Stromal cell of bone marrow (primary cell): ENCODE results near the gene ILKAP.

ENCODE experiments used
- DNase-seq: peaks from one replicate; pipeline ENCODE4 v3.0.0-alpha.2; 2012; ENCODE audit warnings: low read depth

ILKAP gene

DNA sequence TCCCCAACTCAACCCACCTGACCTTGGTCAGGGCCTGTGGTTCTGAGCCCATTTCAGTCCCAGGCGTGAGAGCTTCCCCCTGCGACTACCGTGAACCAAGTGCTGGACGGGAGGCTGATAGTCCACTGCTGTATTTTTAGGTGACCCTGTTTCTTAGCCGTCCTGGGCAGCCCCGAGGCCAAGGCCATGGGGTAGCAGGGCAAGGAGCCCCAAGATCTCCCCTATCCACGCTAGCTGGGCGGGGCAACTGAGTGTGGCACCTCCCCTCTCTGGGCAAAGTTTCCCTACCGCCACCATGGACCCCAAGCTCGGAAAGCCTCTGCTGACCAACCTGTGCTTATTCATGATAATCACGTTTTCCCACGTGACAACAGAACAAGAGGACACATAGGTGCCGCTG, 65.6 kb downstream of the ILKAP start:
- DNase-seq, result no peak

DNA sequence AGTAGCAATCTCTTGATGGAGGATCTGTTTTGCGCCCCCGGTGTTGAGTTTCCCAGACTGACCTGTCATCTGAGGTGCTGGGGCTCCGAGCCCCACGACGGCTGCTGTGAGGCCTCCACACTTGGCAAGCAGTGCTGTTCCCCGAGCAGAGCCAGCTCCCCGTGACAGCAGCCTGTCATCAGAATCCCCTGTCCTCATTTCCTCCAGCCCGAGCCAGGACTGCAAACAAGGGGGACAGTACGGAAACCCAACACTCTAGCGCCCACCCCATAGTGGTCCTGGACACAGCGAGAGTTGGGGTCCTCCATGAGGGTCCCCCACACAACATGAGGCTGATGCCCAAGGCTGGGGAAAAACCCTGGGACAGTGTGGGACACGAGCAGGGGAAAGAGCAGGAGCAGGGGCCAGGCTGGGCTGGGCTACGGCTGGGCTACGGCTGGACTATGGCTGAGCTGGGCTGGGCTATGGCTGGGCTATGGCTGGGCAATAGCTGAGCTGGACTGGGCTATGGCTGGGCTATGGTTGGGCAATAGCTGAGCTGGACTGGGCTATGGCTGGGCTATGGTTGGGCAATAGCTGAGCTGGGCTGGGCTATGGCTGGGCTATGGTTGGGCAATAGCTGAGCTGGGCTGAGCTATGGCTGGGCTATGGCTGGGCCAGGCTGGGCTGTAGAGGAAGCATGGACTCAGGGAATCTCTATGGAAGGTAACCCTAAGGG, 66.5 kb downstream of the ILKAP start:
- peak; percentile 55 for DNase-seq

DNA sequence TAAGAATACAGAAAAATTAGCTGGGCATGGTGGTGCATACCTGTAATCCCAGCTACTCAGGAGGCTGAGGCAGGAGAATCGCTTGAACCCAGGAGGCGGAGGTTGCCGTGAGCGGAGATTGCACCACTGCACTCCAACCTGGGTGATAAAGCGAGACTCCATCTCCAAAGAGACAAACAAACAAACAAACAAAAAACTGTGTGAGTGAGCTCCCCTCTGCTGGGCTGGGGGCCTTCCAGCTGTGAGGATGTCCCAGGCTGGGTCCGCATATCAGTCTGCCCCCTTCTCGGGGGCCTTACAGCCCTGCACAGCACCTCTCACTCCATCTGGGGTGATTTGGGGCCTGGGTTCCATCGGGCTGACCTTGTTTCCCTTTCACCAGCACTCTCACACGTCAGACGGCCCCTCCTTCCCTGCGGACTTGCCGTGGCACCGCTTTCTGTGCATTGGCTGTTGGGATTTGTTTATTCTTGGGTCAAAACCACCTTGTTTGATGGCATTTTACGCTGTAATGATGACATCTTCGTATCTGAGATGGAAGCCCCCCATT, 67.8 kb downstream of the ILKAP start:
- no peak for DNase-seq

DNA sequence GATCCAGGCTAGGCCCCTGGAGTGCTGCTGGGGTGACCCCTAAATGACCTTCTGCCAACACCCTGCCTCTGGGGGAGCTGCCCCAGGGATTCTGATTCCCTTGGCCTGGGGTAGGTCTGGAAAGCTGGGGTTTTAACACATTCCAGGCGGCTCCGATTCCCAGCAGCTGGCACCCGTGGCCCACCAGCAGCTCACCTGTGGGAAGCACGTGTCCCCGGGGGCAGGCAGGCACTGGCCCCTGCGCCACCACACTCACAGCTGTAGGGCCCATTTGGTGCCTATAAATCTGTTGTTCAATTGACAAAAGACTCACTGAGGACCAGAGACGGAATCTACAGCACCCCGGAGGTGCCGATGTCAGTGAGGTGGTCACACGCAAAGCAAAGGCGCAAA, 69.1 kb downstream of the ILKAP start:
- DNase-seq, result no peak

DNA sequence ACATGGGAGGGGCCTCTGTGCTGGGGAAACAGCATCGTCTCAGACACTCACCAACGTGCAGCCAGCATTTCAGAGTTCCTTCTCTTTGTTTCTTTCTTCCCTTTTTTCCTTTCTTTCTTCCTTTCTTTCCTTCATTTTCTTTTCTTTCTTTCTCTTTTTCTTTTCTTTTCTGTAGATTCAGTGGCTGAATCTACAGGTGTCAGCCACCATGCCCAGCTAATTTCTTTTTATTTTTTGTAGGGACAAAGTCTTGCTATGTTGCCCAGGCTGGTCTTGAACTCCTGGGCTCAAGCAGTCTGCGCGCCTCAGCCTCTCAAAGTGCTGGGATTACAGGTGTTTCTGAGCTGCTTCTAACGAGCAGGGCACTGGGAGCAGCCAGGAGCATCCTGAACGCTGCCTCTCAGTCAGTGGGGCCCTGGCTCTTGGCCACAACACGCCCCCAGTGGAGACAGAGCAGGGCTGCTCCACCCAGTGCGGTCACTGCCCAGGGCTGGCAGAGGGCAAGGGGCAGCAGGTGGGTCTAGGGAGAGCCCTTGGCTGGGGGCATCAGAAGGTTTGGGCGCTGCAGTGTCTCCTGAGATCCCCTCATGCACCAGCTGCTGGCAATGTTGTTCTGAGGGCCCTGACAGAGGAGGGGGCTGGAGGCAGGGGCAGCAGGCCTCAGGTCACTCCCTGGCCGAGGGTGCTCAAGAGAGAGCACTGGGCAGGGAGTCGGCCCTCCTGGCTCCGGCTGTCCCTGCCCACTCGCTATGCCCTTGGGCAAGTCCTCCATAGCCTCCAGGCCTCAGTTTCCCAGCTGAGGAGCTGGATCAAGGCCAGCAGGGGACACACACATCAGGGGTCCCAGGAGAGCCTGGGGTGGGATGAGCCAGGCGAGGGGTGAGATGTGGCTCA, 69.7 kb downstream of the ILKAP start:
- no peak for DNase-seq

DNA sequence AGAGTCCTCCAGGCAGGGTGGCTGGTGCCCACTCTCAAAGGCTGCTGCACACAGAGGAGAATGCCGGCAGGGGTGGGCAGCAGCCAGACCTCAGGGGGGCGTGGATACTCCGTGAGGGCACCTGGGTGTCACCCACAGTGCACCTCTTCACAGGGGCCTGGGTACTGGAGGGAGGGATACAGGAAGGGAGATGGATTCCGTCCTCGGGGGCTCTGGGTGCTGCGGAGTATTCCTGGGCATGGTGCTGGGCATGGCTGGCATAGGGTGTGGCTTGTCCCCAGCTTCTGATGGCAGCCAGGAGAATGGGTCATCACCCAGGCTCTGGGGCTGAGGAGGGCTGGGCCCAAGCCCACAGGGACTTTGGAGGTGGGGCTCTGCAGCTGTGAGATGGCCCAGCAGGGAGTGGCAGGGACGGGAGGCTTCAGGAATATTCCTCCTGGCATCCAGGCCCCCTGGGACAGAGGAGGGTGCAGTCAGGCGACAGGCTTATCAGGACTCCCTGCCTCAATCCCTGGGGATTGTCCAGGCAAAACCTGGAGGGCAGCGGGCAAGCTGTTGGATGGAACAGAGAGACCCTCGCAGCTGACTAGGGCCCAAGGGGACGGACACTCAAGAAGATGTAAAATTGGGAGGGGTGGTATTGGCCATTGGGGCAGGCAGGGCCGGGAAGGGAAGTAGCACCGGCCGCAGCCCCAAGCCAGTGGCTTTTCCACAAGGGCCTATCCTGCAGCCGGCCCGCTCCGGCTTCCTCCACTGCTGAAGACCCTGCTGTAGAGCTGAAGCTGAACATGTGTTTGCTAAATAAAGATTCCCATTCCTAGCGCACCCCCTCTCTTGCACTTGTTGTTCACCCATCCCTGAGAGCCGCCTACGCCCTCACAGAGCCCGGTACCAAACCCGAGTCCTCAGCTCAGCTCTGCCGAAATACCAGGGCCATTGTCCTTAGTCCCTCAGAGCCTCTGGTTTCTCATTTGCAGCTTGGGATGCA, 70.7 kb downstream of the ILKAP start:
- no peak for DNase-seq

DNA sequence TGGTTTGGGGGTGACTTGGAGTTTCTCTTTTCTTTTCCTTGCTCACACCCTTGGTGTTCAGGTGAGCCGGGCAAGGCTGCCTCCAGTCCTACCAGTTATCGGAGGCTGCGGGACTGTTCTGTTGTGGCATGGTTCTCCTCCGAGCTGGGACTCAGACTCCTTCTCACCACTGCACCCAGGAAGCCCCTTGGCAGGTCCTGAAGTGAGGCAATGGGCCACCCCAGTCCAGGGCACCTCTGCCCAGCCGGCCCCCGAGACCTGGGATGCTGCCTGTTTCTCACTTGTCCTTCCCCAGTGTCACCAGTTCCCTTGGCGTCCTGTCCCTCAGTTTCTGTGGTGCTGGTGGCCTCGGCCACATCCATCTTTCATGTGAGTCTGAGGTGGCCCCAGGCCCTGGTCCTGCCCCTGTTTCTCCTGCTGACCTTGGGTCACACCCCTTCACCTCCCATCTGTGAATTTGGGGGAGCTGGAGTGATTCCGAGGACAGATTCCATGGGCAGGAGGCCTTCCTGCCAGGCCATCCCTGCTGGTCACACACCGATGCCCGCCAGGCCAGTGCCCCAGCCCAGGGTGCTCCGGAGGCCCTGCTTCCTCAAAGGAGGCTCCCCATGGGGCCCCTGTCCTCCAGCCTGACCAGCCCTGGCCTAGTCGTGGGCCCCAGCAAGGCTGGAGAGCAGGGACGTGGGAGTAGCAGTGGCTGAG, 71.6 kb downstream of the ILKAP start:
- DNase-seq, result no peak

DNA sequence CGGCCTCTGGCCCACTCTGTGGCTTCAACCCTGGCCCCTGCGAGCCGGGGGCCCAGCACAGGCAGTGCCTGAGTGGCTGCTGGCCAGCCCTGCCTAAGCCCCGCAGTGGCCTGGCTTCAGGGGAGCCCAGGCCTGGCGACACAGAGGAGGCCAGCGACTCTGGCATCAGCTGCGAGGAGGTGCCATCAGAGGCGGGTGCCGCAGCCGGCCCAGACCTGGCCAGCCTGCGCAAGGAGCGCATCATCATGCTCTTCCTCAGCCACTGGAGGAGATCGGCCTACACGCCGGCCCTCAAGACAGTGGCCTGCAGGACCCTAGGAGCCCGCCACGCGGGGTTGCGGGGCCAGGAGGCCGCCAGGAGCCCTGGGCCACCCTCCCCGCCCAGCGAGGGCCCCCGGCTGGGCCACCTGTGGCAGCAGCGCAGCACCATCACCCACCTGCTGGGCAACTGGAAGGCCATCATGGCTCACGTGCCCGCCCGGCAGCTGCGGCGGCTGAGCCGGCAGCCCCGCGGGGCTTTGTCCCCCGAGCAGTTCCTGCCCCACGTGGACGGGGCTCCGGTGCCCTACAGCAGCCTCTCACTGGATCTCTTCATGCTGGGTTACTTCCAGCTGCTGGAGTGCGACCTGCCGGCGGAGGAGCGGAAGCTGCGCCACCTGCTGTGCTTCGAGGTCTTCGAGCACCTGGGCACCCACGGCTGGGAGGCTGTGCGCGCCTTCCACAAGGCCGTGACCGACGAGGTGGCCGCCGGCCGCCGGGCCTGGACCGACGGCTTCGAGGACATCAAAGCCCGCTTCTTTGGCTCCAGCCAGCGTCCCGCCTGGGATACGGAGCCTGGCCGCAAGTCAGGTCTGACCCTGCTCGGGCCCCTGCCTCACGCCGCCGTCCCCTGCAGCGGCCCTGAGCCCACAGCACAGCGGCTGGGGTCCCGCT, 72.5 kb downstream of the ILKAP start:
- DNase-seq, result no peak

DNA sequence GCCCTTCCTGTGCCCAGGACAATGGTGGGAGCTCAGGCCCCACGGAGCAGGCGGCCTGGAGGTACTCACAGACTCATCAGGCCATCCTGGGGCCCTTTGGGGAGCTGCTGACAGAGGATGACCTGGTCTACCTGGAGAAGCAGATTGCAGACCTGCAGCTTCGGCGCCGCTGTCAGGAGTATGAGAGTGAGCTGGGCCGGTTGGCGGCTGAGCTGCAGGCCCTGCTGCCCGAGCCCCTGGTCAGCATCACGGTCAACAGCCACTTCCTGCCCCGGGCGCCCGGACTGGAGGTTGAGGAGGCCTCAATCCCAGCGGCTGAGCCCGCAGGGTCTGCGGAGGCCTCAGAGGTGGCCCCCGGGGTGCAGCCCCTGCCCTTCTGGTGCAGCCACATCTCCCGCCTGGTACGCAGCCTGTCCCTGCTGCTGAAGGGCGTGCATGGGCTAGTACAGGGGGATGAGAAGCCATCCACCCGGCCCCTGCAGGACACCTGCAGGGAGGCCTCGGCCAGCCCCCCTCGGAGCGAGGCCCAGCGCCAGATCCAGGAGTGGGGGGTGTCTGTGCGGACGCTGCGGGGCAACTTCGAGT, 73.3 kb downstream of the ILKAP start:
- DNase-seq, result no peak

DNA sequence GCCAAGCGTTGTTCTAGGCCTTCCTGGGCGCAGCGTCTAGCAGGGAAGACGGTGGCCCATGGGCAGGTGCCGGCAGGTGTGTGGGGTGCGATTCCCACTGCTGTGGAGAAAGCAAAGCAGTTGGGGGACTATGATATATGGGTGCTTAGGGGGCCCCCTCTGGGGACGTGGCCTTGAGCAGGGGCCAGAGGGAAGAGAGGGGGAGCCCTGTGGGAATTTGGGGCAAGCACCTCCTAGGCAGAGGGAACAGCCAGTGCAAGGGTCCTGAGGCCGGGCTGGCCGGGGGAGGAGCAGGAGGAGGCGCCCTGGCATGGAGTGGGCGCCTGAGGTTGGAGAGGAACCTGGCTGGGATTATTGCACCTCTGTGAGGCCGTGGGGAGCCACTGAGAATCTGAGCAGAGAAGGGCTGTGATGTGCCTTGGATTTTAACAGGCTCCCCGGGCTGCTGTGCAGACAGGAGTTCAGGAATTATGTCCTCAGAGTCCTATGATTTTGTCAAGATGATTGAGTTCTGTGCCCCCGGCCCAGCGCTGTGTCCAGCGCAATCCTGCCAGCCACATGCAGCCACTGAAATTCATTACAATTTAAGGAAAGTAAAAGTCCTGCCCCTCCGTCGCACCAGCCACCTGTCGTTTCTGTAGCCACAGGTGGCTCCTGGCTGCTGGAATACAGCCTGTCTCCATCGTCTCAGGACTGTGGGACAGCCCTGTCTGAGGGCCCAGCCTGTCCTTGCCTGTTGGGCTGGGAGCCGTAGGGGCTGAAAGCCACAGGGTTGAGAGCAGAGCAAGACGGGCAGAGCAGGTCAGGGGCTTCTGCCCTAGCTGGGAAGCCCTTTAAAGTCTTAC, 74.1 kb downstream of the ILKAP start:
- DNase-seq, result no peak

DNA sequence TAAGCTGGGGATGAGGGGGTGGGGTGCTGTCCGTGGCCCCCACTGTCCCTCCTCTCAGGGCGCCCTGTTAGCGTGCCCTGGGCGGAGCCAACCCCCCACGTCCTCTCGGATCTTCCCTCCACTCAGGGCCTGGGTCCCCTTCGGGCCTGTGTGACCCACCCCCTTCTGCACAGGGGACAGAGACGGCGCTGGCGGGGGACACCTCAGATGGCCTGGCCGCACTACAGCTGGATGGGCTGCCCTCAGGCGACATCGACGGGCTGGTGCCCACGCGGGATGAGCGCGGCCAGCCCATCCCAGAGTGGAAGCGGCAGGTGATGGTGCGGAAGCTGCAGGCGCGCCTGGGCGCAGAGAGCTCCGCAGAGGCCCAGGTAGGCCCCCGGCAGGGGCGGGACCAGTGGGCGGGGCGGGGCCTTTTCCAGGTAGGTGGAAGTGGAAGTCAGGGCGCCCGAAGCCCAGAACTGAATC, 74.9 kb downstream of the ILKAP start:
- DNase-seq, result no peak

DNA sequence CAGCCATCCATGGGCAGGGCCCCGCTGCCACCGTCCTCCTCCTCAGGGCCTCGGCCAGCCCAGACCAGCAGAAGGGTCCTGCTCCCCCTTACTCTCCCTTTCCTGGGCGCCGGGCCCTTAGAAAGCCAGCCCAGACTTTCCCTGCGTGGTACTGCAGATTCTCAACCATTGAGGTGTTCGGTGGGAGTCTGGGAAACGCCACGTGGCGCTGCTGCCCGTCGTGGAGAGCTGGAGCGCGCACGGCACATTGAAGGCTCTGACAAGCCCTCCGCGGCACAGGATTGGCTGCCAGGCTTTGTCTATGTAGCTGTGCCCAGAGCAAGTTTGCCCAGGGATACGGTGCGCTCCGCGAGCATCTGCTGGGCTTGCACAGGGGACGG, 75.4 kb downstream of the ILKAP start:
- no peak for DNase-seq

DNA sequence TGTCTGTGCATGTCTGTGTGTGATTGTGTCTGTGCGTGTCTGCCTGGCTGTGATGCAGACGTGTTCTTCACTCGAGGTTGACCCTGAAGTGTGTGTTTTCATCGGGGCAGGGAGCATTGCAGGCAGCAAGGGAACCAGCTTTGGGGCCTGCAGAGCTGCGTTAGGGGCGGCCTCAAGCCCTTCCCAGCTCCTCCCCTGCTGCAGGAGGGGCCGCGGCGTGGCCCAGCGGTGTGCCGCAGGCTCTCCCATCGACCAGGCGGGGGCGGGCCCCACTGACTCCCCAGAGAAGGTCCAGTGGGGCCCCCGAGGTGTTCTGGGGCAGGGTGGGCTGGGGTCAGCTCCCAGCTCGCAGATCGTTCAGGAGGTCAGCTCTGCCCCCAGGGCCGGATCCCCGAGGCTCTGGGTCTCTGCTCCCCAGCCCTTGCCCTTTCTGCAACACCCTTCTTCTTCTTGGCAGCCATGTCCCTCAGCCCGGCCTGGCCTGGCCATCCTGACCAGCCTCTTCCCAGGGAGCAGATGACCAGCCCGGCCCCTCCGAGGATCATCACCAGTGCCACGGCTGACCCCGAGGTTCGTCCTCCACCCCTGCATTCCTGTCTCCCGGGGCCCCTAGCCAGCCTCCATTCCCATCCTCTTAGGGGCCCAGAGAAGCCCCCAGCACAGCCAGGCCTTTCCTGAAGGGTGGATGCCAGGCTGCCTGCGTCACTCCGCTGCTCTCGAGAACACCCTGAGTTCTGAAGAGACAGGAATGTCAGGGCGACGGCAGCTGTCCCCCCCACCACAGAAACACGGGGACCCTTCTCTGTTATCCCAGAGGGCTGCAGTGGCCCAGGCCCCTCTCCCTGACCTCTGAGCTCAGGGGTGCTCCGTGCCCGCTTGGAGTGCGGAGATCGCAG, 76.1 kb downstream of the ILKAP start:
- peak; percentile 18 for DNase-seq

DNA sequence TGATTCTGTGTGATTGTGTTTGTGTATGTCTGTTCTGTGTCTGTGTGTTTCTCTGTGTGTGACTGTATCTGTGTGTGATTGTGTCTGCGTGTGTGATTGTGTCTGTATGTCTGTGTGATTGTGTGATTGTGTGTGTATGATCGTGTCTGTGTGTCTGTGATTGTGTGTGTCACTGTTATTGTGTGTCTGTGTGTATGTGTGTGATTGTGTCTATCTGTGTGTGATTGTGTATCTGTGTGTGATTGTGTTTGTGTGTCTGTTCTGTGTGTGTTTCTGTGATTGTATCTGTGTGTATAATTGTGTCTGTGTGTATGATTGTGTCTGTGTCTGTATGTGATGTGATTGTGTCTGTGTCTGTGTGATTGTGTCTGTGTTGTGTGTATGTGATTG, 76.7 kb downstream of the ILKAP start:
- DNase-seq, result no peak

DNA sequence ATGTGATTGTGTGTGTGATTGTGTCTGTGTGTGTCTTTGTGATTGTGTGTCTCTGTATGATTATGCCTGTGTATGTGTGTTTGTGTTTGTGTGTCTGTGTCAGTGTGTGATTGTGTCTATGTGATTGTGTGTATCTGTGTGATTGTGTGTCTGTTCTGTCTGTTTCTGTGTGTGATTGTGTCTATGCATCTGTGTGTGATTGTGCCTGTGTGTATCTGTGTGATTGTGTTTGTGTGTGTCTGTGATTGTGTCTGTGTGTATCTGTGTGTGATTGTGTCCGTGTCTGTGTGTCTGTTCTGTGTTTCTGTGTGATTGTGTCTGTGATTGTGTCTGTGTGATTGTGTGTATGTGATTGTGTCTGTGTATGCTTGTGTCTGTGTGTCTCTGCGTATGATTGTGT, 77.2 kb downstream of the ILKAP start:
- no peak for DNase-seq

DNA sequence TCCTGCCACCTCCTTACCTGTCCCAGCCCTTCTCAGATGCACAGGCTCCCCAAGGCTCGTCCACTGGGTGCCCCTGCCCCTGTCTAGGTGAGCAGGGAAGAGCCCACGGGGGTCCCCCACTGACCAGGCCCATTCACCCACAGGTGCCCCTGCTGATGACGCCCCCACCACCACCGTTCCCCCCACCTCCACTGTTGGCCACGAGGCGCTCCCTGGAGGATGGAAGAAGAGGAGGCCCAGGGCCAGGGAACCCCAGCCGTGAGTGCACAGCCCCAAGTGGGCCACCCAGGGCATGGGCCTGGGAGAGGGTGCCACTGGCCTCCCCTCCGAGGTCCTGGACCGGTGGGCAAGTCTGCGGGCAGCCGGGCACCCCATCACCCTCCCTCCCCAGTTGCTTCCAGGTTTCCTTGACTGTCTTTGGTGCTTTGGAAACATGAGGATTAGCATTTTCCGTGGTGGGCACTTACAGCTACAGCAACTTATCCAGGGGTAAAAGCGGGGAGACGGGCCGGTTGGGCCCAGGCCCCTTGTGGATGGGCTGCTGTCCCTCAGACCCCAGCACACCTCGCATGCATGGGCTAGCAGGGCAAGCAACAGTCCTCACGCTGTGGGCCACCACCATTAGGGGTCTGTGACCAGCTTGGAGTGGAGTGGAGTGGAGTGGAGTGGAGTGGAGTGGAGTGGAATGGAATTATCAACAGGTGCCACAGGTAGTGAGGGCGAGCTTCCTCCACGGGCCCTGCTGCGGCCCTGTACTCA, 78.2 kb downstream of the ILKAP start:
- DNase-seq, result no peak
